ENCODE data around the gene YAF2. TPM values are rescaled to one million over a fixed set of nuclear protein-coding genes. Genes with fewer than 3 reads are reported as not detected.

YAF2 gene
- total RNA-seq, 1 experiment from 2014 or later, result 15.0 TPM

- ChIA-PET CTCF (no interaction called here), POLR2A (no interaction called here), RAD21 (ENCODE audit: low non-redundant PET in 1 of 2, low total read pairs in 2 of 2, uncharacterized antibody in 2 of 2, unreplicated experiment in 2 of 2) (no interaction called here)
- intact Hi-C loops (cut with micrococcal nuclease), result loop anchor here (5.0 kb wide), 1 partner anchor 292 kb away; no protein-coding TSS in a partner anchor
- Histone ChIP-seq H2AFZ (ENCODE audit: low read depth, low read length, poor library complexity, severe bottlenecking) (no peak overlapping the region), H4K20me1 (ENCODE audit: insufficient read depth) (no peaks in the 10 kb centered on the region), H3K27me3 (ENCODE audit: insufficient read depth, low read length) (no peaks in the 10 kb centered on the region), H3K9ac (ENCODE audit: low read length) (no peak overlapping the region), H3K9me2 (ENCODE audit: insufficient read depth) (no peaks in the 10 kb centered on the region), H3K4me2 (ENCODE audit: low read length) (no peak overlapping the region), H3K27ac (ENCODE audit: low read depth, low read length) (no peak overlapping the region), H3K79me2 (ENCODE audit: insufficient read depth, low read length) (no peaks in the 10 kb centered on the region), H3K4me3 (replicated peaks in 1 of 2; ENCODE audit: low read depth in 1 of 2, low read length in 2 of 2) (no peak overlapping the region), H3K36me3 (ENCODE audit: control insufficient read depth in 1 of 2, insufficient read depth in 2 of 2, low read length in 2 of 2) (no peaks in the 10 kb centered on the region), H3K9me3 (ENCODE audit: control insufficient read depth in 1 of 2, insufficient read depth in 1 of 2, low read depth in 1 of 2, low read length in 2 of 2) (no peaks in the 10 kb centered on the region), H3K4me1 (ENCODE audit: control insufficient read depth in 1 of 2, insufficient read depth in 2 of 2, low read length in 2 of 2) (no peaks in the 10 kb centered on the region)
- DNase-seq (ENCODE audit: low read depth, low spot score) (no peak), ATAC-seq (no peak)
- no peak for TF ChIP-seq CEBPB (IDR thresholded peaks at IDR 0.05; ENCODE audit: low read depth)
- TF ChIP-seq CTCF (IDR thresholded peaks at IDR 0.05 in 2 of 3, conservative IDR thresholded peaks at IDR 0.05 in 1 of 3; ENCODE audit: borderline replicate concordance in 1 of 3, insufficient read depth in 1 of 3, low read depth in 2 of 3, low read length in 2 of 3), result no peak
- TF ChIP-seq ZBTB33 (IDR thresholded peaks at IDR 0.05; ENCODE audit: extremely low read depth, insufficient replicate concordance, low read length), result no peak
- no peak for TF ChIP-seq SP1 (IDR thresholded peaks at IDR 0.05; ENCODE audit: low read depth)
- TF ChIP-seq YY1 (IDR thresholded peaks at IDR 0.05; ENCODE audit: extremely low read depth, insufficient replicate concordance, low read depth, low read length), result no peak
- TF ChIP-seq EZH2phosphoT487 (IDR thresholded peaks at IDR 0.05; ENCODE audit: borderline replicate concordance), result no peak
- no peak for TF ChIP-seq ZFX (IDR thresholded peaks at IDR 0.05)
- TF ChIP-seq RAD21 (IDR thresholded peaks at IDR 0.05; ENCODE audit: low read depth), result no peak
- no peak for TF ChIP-seq MAX (IDR thresholded peaks at IDR 0.05)
- TF ChIP-seq SRF (IDR thresholded peaks at IDR 0.05; ENCODE audit: low read depth), result no peak
- no peak for TF ChIP-seq POLR2A (IDR thresholded peaks at IDR 0.05; ENCODE audit: borderline replicate concordance, extremely low read depth, insufficient read depth, insufficient read length)
- no peak for TF ChIP-seq JUND (IDR thresholded peaks at IDR 0.05)
- TF ChIP-seq ATF3 (IDR thresholded peaks at IDR 0.05), result no peak
- TF ChIP-seq TCF7L2 (IDR thresholded peaks at IDR 0.05; ENCODE audit: borderline replicate concordance, extremely low read depth, insufficient read depth, insufficient read length), result no peak
- TF ChIP-seq FOSL1 (IDR thresholded peaks at IDR 0.05; ENCODE audit: low read depth), result no peak
- BruUV-seq (replicated peaks), result no TSS peak
Observed at GRCh38 chr12:42275499-42275898, 37.5 kb upstream of the YAF2 start.
